KOPT-K1 (cell line): Measurements from ENCODE around the gene SPATA24.
A peak's percentile ranks its signal among the peaks of the same experiment; 100 is the strongest.

Source experiments
- H3K27ac ChIP-seq: fragments of 200-600 bp; sonication (generic); 2 replicates; pipeline ENCODE4 v1.5.1; 2016; ENCODE audit warnings: antibody characterized with exemption, mild to moderate bottlenecking, low read depth, low read length; ENCODE audit not compliant: poor library complexity, severe bottlenecking
- H3K36me3 ChIP-seq: fragments of 200-600 bp; sonication (generic); 2 replicates; pipeline ENCODE4 v1.5.1; 2017; ENCODE audit warnings: antibody characterized with exemption, mild to moderate bottlenecking, low read length, moderate library complexity; ENCODE audit not compliant: insufficient read depth
- H3K9me3 ChIP-seq: fragments of 200-600 bp; sonication (generic); 2 replicates; pipeline ENCODE4 v1.5.1; 2017; ENCODE audit warnings: antibody characterized with exemption, low read length, mild to moderate bottlenecking; ENCODE audit not compliant: insufficient read depth, poor library complexity, severe bottlenecking

Gene SPATA24

GRCh38 chr5:139384591-139385051 is 19.3 kb downstream of the SPATA24 start:
- Histone ChIP-seq H3K36me3 (peaks cover 31% of the 10 kb centered on the region), H3K27ac (peak overlapping the region; percentile 100), H3K9me3 (no peaks in the 10 kb centered on the region)

DNA sequence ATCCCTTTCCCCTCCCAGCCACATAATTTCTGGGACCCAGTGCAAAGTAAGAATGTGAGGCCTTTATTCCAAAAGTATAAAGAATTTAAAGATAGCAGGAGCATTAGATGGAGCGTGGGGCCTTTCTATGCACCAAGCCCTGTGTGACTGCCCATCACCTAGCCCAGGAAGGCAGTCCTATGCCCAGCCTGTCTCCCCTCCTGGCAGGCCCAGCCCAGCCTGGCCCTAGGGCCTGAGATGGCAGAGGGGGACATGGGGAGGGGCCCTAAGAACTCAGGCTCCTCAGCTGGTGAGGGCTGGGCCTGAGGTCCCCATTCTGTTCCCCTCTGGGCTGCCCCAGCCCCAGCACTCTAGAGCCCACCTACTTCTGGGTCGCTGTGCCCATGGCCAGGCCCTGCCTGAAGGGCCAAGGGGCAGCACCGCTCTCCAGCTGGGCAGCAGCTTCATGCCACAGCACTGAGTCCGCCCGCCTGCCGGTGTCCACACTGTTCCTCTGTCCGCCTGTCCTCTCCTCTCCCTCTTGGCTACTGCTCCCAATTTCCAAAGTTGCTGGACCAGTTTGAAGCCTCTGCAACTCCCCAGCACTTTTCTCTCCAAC is 19.8 kb downstream of the SPATA24 start:
- H3K27ac ChIP-seq, result peak overlapping the region; percentile 100
- H3K9me3 ChIP-seq, result no peaks in the 10 kb centered on the region
- H3K36me3 ChIP-seq, result peaks cover 27% of the 10 kb centered on the region

GRCh38 chr5:139383275-139383992 is 20.5 kb downstream of the SPATA24 start, which contains the start of gene SLC23A1:
SLC23A1 (minus strand) TSS chr5:139383297; CDS start chr5:139383253, 44 bp downstream.
- no peaks in the 10 kb centered on the region for H3K9me3 ChIP-seq
- H3K36me3 ChIP-seq, result peaks cover 26% of the 10 kb centered on the region
- H3K27ac ChIP-seq, result peak within 1 kb of the TSS; percentile 100

DNA sequence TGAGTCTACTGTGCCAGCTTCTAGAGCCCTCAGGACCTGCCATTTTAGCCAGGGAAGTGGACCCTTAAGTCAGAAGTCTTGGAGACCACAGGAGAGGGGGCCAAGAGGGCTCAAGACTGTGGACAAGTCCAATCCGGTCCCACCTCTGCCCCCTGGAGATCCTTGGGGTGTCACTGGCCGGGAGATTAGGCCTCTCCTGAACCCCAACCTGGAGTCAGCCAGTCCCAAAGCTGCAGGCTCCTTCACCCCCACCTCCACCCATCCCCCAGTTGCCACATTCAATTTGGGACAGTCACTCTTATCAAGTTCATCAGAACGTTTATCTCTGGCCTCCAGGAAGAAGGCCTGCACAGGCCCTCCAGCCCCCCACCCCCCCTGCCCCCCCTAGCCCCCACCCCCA is 21.1 kb downstream of the SPATA24 start:
- peak overlapping the region; percentile 13 for H3K27ac ChIP-seq
- H3K36me3 ChIP-seq, result peaks cover 24% of the 10 kb centered on the region
- H3K9me3 ChIP-seq, result no peaks in the 10 kb centered on the region

- peaks cover 23% of the 10 kb centered on the region for H3K36me3 ChIP-seq
- no peaks in the 10 kb centered on the region for H3K9me3 ChIP-seq
- peak overlapping the region; percentile 13 for H3K27ac ChIP-seq
These were observed 21.8 kb downstream of the SPATA24 start for GRCh38 chr5:139381837-139382761.

DNA sequence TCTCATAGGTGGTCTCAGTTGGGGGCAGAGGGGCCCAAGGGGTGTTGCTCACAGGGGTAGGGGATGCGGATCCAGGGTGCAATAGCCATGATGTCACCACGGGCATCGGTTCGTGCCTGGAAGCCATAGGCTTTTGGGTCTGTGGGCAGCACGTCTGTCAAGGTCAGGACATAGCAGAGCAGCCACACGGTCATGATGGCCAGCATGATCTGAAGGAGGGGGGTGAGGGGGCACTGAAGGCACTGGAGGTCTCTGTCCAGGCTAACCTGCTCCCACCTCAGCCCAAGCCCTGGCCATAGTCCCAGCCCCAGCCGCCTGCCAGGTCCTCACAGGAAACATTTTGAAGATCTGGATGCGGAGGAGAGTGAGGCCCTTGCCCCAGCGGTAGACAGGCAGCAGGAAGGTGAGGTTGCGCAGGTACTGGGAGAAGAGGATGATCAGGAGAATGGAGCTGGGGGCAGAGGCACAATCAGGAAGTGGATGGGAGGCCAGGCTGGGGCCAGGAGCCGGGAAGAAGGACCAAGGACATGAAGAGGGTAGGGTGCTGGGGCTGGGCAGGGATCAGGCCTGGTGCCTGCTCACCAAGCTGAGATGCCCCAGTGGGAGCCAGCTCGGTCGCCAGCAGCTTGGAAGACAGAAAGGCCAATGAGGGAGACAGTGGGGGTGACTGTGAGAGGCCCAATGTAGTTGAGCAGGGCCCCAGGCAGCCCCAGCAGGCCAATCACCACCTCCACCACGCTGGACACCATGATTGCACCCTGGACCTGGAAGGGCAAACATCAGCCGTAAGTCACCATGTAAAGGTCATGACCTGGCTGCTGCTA is 24.1 kb downstream of the SPATA24 start:
- Histone ChIP-seq H3K27ac (no peak overlapping the region), H3K36me3 (peaks cover 18% of the 10 kb centered on the region; the same call in 1 of the 2 replicates), H3K9me3 (no peaks in the 10 kb centered on the region)

- H3K27ac ChIP-seq, result no peak overlapping the region
- peaks cover 24% of the 10 kb centered on the region; the same call in 1 of the 2 replicates for H3K36me3 ChIP-seq
- H3K9me3 ChIP-seq, result no peaks in the 10 kb centered on the region
These were observed 24.9 kb downstream of the SPATA24 start for GRCh38 chr5:139378941-139379361.

GRCh38 chr5:139378101-139378825 is 25.6 kb downstream of the SPATA24 start:
- H3K27ac ChIP-seq, result no peak overlapping the region
- H3K36me3 ChIP-seq, result peaks cover 31% of the 10 kb centered on the region; the same call in 1 of the 2 replicates
- H3K9me3 ChIP-seq, result no peaks in the 10 kb centered on the region

GRCh38 chr5:139377226-139377625 is 26.7 kb downstream of the SPATA24 start:
- Histone ChIP-seq H3K36me3 (peaks cover 34% of the 10 kb centered on the region; the same call in 1 of the 2 replicates), H3K27ac (no peak overlapping the region), H3K9me3 (no peaks in the 10 kb centered on the region)

GRCh38 chr5:139376364-139376763 is 27.5 kb downstream of the SPATA24 start:
- Histone ChIP-seq H3K9me3 (no peaks in the 10 kb centered on the region), H3K36me3 (peaks cover 43% of the 10 kb centered on the region), H3K27ac (no peak overlapping the region)

DNA sequence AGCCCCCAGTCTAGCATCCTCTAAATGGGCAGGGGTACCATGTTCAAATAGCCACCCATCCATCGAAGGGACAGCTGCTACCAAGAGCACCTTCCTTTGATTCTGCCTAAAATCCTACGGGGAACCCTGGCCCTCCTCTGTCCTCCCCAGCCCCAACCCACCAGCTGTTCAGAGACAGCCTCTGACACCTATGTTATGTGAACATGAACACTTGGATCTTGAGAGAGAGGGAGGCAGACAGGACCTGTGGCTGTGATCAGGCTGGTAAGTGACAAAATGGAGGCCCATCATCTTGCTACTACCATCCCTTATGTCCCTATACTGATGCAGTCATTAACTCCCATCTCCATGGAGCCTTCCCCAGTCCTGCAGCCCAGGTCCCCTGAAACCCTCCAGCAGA is 29.0 kb downstream of the SPATA24 start:
- Histone ChIP-seq H3K9me3 (no peaks in the 10 kb centered on the region), H3K27ac (no peak overlapping the region), H3K36me3 (peaks cover 55% of the 10 kb centered on the region)

- H3K36me3 ChIP-seq, result peaks cover 69% of the 10 kb centered on the region
- H3K27ac ChIP-seq, result no peak overlapping the region
- no peaks in the 10 kb centered on the region for H3K9me3 ChIP-seq
These were observed 32.1 kb downstream of the SPATA24 start for GRCh38 chr5:139371482-139372435.

DNA sequence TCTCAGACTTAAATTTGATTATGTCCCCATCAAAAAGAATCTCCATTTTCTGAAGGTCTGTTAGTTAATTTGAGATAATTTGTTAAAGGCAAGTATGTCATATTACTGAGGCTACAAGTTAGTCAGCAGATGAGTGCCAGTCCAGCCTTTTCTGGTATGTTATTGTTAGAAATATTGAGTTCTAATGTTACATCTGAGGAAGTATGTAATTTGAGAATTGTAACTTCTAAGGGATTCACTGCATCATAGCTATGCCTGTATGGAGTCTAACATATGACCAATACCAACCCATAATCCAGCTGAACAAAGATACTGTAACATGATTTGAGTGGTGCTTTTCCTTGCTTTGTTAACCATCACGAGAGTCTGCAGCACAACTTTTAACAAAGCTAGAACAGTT is 34.7 kb downstream of the SPATA24 start:
- Histone ChIP-seq H3K27ac (no peak overlapping the region), H3K36me3 (peaks cover 86% of the 10 kb centered on the region), H3K9me3 (no peaks in the 10 kb centered on the region)
